DOHH2 (cell line): Measurements from ENCODE around the gene CNTNAP2.

Source experiments
- H3F3A ChIP-seq: fragments of 200-600 bp; sonication (generic), shearing (Covaris generic); 2 replicates; pipeline ENCODE4 v1.6.0; 2016; ENCODE audit warnings: antibody characterized with exemption, mild to moderate bottlenecking; ENCODE audit not compliant: control insufficient read depth, insufficient read depth
- H3K27ac ChIP-seq: fragments of 200-600 bp; sonication (generic); 2 replicates; pipeline ENCODE4 v1.5.1; 2014; ENCODE audit warnings: low read depth, mild to moderate bottlenecking, low read length, moderate library complexity
- H3K27me3 ChIP-seq: fragments of 200-600 bp; sonication (generic); 2 replicates; pipeline ENCODE4 v1.6.1; 2014; ENCODE audit warnings: mild to moderate bottlenecking, low read length, mixed read lengths; ENCODE audit not compliant: control insufficient read depth
- H3K36me3 ChIP-seq: fragments of 200-600 bp; sonication (generic); 2 replicates; pipeline ENCODE4 v1.6.1; 2014; ENCODE audit warnings: mild to moderate bottlenecking, low read length, moderate library complexity, mixed read lengths; ENCODE audit not compliant: control insufficient read depth
- H3K4me1 ChIP-seq: fragments of 200-600 bp; sonication (generic); 2 replicates; pipeline ENCODE4 v1.6.1; 2014; ENCODE audit warnings: mild to moderate bottlenecking, low read length, mixed read lengths; ENCODE audit not compliant: control insufficient read depth
- H3K4me2 ChIP-seq: fragments of 200-600 bp; sonication (generic); 2 replicates; pipeline ENCODE4 v1.6.0; 2014; ENCODE audit warnings: mild to moderate bottlenecking, low read length, moderate library complexity
- H3K4me3 ChIP-seq: fragments of 200-600 bp; sonication (generic); 2 replicates; pipeline ENCODE4 v1.5.1; 2014; ENCODE audit warnings: mild to moderate bottlenecking, low read length, mixed read lengths
- H3K79me2 ChIP-seq: fragments of 200-600 bp; sonication (generic); 2 replicates; pipeline ENCODE4 v1.6.1; 2014; ENCODE audit warnings: mild to moderate bottlenecking, low read length, mixed read lengths; ENCODE audit not compliant: control insufficient read depth
- H3K9me2 ChIP-seq: fragments of 200-600 bp; sonication (generic); replicated peaks from 2 replicates; pipeline ENCODE4 v1.6.1; 2014; ENCODE audit warnings: mild to moderate bottlenecking, low read length, mixed read lengths; ENCODE audit not compliant: control insufficient read depth
- H3K9me3 ChIP-seq: fragments of 200-600 bp; sonication (generic); 2 replicates; pipeline ENCODE4 v1.6.1; 2014; ENCODE audit warnings: antibody characterized with exemption, low read length, mixed read lengths; ENCODE audit not compliant: control insufficient read depth, insufficient read depth
- H4K20me1 ChIP-seq: fragments of 200-600 bp; sonication (generic); 2 replicates; pipeline ENCODE4 v1.6.0; 2014; ENCODE audit warnings: low read depth, mild to moderate bottlenecking, antibody characterized with exemption, low read length, moderate library complexity; ENCODE audit not compliant: control insufficient read depth, insufficient read depth
- EZH2phosphoT487 ChIP-seq: fragments of 200-600 bp; sonication (generic); IDR thresholded peaks from 2 replicates; pipeline ENCODE4 v1.6.1; 2017; ENCODE audit warnings: borderline replicate concordance, mild to moderate bottlenecking, antibody characterized with exemption, low read length, moderate library complexity, mixed read lengths
- TF ChIP-seq, protein P1 (sequence below): fragments of 200-600 bp; sonication (generic); IDR thresholded peaks from one replicate; pipeline ENCODE4 v1.5.1; 2014; ENCODE audit warnings: antibody characterized with exemption, mild to moderate bottlenecking, low read depth, low read length; ENCODE audit not compliant: poor library complexity, severe bottlenecking

The CNTNAP2 gene

DNA sequence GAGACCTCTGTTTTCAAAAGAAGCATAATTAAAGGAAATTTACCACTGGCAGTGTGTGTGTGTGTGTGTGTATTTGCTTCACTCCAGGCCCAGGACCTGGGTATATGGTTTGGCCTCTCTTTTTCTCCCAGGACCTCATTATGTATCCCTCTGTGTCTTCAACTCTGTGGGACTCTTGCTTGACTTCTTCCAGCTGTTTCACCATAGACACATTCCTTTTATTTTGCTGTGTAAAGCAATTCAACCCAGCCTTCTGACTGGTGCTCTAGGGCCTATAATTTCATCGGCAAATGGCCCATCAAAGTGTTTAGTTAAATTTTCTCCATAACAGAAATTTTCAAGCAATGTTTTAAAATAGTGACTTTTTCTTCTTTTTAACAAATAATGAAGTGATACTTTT lies 954.3 kb downstream of the CNTNAP2 start:
- Histone ChIP-seq H4K20me1 (no peaks in the 10 kb centered on the region), H3F3A (no peaks in the 10 kb centered on the region), H3K9me2 (no peaks in the 10 kb centered on the region), H3K9me3 (peaks cover 4% of the 10 kb centered on the region; the same call in 1 of the 2 replicates), H3K4me2 (no peak overlapping the region), H3K36me3 (no peaks in the 10 kb centered on the region), H3K79me2 (no peaks in the 10 kb centered on the region), H3K4me1 (no peaks in the 10 kb centered on the region), H3K27me3 (no peaks in the 10 kb centered on the region), H3K4me3 (no peak overlapping the region), H3K27ac (no peak overlapping the region)
- TF ChIP-seq, protein P1, sequence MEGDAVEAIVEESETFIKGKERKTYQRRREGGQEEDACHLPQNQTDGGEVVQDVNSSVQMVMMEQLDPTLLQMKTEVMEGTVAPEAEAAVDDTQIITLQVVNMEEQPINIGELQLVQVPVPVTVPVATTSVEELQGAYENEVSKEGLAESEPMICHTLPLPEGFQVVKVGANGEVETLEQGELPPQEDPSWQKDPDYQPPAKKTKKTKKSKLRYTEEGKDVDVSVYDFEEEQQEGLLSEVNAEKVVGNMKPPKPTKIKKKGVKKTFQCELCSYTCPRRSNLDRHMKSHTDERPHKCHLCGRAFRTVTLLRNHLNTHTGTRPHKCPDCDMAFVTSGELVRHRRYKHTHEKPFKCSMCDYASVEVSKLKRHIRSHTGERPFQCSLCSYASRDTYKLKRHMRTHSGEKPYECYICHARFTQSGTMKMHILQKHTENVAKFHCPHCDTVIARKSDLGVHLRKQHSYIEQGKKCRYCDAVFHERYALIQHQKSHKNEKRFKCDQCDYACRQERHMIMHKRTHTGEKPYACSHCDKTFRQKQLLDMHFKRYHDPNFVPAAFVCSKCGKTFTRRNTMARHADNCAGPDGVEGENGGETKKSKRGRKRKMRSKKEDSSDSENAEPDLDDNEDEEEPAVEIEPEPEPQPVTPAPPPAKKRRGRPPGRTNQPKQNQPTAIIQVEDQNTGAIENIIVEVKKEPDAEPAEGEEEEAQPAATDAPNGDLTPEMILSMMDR = no peak
- TF ChIP-seq EZH2phosphoT487 = no peak

DNA sequence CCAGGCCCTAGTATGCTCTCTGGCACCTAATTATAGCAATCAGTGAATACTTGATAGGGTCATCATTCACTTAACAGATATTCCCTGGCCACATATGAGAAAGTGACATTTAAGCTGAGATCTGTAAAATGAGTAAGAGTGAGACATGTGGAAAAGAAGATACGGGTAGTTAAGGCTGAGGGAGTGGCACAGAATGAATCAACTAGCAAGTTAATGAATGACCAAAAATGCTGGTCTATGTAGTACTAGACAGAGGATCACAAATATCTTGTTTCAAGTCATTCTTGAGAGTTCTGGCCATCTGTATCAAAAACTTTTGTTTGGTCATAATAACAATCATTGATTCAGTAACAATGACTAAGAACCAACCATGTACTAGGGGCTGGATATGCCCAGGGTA lies 954.9 kb downstream of the CNTNAP2 start:
- no peak overlapping the region for H3K4me2 ChIP-seq
- H3K36me3 ChIP-seq = no peaks in the 10 kb centered on the region
- H3K9me3 ChIP-seq = peaks cover 4% of the 10 kb centered on the region; the same call in 1 of the 2 replicates
- TF ChIP-seq EZH2phosphoT487 = no peak
- TF ChIP-seq, protein P1 = no peak
- H3F3A ChIP-seq = no peaks in the 10 kb centered on the region
- H3K4me1 ChIP-seq = no peaks in the 10 kb centered on the region
- no peak overlapping the region for H3K27ac ChIP-seq
- no peaks in the 10 kb centered on the region for H3K27me3 ChIP-seq
- H3K79me2 ChIP-seq = no peaks in the 10 kb centered on the region
- H3K4me3 ChIP-seq = no peak overlapping the region
- H3K9me2 ChIP-seq = no peaks in the 10 kb centered on the region
- no peaks in the 10 kb centered on the region for H4K20me1 ChIP-seq

DNA sequence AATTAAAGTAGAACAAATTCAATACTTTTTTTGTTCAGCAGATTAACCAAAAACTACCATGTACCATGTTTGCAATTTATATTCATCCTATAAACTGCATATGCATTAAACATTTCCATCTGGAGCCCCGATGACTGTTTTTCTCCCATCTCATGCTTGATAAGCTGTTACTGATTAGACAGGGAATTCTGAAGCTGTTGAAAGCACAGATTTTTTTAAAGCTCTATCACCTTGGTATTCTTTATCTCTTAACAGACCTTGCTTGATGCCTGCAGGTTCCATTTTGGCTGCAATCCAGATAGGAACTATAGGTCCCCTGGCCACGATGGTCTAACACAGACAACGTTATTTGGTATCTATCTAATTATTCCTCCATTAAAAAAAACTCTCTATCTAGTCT lies 961.7 kb downstream of the CNTNAP2 start:
- Histone ChIP-seq H3K9me3 (peaks cover 4% of the 10 kb centered on the region; the same call in 1 of the 2 replicates), H3K9me2 (no peaks in the 10 kb centered on the region; the same call in 1 of the 2 replicates), H3K4me3 (no peak overlapping the region), H3K4me2 (no peak overlapping the region), H3K27me3 (no peaks in the 10 kb centered on the region), H4K20me1 (no peaks in the 10 kb centered on the region), H3K4me1 (no peaks in the 10 kb centered on the region), H3F3A (no peaks in the 10 kb centered on the region), H3K36me3 (no peaks in the 10 kb centered on the region), H3K79me2 (no peaks in the 10 kb centered on the region), H3K27ac (no peak overlapping the region)
- TF ChIP-seq EZH2phosphoT487 = no peak
- TF ChIP-seq, protein P1 = no peak

DNA sequence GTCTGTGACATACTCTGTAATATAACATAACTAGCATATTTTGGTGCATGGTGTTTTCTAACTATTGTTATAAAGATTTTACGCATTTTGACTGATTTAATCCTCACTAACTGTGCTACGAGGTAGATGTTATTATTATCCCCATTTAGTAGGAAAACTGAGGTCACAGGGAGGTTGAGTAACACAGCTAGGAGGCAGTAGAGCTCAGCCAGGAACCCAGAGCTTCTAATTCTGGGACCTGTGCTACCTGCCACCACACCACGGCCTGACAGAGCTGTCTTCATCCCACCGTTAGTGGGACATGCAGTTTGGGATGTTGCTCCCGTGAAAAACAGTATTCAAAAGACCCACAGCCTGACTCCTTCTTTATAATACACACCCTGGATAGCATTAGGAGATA lies 962.5 kb downstream of the CNTNAP2 start:
- Histone ChIP-seq H3K9me3 (peaks cover 4% of the 10 kb centered on the region; the same call in 1 of the 2 replicates), H3K9me2 (no peaks in the 10 kb centered on the region; the same call in 1 of the 2 replicates), H3K36me3 (no peaks in the 10 kb centered on the region), H4K20me1 (no peaks in the 10 kb centered on the region), H3K79me2 (no peaks in the 10 kb centered on the region), H3K4me3 (no peak overlapping the region), H3K4me2 (no peak overlapping the region), H3F3A (no peaks in the 10 kb centered on the region), H3K27me3 (no peaks in the 10 kb centered on the region), H3K4me1 (no peaks in the 10 kb centered on the region), H3K27ac (no peak overlapping the region)
- TF ChIP-seq EZH2phosphoT487 = no peak
- TF ChIP-seq, protein P1 = no peak
